C4-2B (cell line): Measurements from ENCODE around the gene HSF2BP.
"Not testable (repeated sequence)": the region's sequence is repeated elsewhere in the genome, so short reads cannot be mapped to it uniquely, and the experiment has no call there.

Experiments
- H3K27ac ChIP-seq: fragments of 450-650 bp; 2 replicates; pipeline ENCODE4 v1.5.1; 2017
- ZFX ChIP-seq: fragments of 450-650 bp; IDR thresholded peaks from 2 replicates; pipeline ENCODE4 v1.6.1; 2017
- TF ChIP-seq, protein P1 (sequence below): fragments of 450-650 bp; conservative IDR thresholded peaks from 2 replicates; pipeline ENCODE4 v1.5.1; 2017; ENCODE audit warnings: mild to moderate bottlenecking

The HSF2BP gene

DNA sequence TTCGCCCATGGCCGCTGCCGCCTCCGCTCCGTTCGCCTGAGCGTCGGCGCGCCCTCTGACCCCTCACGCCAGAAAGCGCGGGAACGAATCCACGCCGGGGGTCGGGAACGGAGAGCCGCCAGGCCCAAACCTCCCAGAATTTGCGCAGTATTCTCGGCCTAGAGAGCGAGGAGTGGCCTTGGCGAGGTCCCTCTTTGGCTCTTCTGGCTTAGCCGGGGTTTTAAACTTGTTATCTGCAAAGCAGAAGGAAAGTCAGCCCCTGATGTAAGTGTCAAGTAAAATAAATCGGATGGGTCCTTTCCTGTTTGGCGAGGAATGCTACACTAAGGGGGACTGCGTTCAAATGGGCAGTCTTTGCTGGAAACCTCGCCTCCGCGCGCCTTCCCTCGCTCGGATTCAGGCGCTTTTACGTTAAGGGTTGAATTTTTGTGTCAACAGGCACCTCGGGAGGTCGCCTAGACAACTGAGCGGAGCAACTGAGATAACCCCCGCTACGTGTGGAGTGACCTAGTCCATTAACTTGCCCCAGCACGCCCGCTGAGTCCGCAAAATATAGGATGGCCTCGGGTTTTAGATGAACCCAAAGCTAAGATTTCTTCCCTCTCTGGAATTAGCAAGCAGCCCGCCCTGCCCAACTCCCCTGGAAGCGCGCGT, 1.1 kb downstream of the HSF2BP start:
- no peak for TF ChIP-seq ZFX
- H3K27ac ChIP-seq, result peak overlapping the region; percentile 86

DNA sequence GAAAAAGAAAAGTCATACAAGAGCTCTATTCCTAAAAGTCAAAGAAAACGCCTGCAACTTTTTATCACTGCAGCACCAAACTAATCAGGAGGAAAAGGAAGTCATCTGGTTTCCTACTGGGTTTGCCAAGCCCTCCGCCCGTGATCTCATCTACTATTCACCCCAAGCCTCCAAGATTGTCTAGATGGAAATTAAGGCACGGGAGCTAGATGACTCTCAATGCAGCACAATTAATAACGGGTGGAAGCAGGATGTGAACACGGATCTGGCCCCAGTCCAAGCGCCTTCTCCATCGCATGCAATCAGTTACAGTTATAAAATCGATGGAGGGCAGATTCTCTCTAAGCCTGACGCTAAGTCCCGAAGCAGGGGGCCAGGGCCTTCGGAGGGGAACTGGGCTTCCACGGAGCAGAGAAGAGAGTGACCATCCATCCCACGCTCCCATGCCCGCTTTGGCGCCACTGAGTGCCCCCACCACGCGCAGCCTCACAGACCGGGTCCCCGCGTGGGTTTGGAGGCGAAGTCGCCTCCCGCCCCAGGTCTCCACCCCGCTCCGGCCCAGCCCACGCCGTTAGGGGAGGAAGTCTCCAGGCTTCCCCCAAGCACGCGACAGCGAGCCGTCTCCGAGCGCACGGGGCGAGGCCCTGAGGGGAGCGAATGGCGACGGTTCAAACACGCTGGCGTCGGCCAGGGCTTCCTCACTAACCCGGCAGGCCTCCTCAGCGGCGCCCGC, 1.8 kb downstream of the HSF2BP start:
- H3K27ac ChIP-seq, result no peak overlapping the region
- TF ChIP-seq, protein P1, sequence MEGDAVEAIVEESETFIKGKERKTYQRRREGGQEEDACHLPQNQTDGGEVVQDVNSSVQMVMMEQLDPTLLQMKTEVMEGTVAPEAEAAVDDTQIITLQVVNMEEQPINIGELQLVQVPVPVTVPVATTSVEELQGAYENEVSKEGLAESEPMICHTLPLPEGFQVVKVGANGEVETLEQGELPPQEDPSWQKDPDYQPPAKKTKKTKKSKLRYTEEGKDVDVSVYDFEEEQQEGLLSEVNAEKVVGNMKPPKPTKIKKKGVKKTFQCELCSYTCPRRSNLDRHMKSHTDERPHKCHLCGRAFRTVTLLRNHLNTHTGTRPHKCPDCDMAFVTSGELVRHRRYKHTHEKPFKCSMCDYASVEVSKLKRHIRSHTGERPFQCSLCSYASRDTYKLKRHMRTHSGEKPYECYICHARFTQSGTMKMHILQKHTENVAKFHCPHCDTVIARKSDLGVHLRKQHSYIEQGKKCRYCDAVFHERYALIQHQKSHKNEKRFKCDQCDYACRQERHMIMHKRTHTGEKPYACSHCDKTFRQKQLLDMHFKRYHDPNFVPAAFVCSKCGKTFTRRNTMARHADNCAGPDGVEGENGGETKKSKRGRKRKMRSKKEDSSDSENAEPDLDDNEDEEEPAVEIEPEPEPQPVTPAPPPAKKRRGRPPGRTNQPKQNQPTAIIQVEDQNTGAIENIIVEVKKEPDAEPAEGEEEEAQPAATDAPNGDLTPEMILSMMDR, result no peak
- TF ChIP-seq ZFX, result no peak

DNA sequence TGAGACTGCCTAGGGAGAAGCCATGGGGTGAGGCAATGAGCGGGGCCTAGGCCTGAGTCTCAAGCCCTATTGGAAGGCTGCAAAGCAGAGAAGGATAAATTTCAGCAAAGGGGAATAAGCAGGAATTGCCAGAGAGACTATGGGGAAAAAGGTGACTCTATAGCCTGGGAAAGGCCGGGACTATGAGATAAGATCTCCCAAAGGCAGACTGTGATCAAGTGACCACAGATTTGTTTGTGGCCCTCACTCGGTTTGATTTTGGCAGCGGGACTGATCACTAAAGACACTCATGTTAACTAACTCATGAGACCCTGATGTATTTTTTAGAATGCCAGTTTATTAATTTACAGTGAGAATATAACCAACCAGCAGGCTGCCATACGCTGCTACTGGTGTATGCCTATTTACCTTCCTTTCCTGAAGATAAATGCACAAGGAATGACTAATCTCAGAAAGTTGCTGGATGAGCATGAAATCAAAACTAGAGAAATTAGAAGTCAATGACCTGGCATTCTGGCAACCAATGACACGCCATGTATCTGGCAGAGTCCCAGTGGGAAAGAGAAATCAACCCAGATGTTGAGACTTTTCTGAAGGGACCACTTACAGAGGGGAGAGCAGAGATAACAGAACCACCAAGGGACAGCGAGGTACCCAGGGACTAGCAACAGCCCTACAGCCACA, 4.3 kb downstream of the HSF2BP start:
- no peak for TF ChIP-seq ZFX
- H3K27ac ChIP-seq, result no peak overlapping the region

DNA sequence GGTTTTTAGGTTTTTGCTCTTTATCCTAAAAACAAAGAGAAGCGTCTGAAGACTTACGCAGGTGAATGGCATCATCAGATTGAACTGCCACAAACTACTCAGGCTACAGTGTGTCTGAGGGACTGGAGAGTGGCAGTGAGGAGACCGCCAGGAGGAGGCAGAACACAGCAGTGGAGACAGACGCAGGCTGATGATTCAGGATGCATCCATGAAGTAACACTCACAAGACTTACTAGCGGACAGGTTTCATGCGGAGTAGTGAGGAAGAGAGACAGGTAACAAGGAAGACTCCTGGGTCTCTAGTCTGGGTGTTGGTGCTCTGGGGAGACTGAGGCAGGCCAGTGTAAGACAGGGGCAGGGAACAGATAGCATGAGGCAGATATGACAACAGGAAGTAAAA, 5.7 kb downstream of the HSF2BP start:
- no peak overlapping the region for H3K27ac ChIP-seq
- TF ChIP-seq ZFX, result no peak
- TF ChIP-seq, protein P1, result no peak

DNA sequence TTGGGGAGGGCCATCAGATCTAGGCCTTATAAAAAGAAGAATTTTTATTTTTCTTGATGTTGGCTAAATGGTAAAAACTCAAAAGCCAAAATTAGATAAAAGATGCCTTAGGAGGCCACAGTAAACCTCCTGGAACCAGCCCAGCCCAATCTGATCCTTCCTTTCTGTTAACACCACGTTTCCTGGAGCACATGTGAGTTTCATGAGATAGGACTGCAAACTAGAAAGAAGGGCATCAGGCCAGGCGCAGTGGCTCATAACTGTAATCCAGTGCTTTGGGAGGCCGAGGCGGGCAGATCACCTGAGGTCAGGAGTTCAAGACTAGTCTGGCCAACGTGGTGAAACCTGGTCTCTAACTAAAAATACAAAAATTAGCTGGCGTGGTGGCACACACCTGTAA, 6.7 kb downstream of the HSF2BP start:
- no peak overlapping the region for H3K27ac ChIP-seq
- TF ChIP-seq, protein P1, result no peak
- no peak for TF ChIP-seq ZFX

DNA sequence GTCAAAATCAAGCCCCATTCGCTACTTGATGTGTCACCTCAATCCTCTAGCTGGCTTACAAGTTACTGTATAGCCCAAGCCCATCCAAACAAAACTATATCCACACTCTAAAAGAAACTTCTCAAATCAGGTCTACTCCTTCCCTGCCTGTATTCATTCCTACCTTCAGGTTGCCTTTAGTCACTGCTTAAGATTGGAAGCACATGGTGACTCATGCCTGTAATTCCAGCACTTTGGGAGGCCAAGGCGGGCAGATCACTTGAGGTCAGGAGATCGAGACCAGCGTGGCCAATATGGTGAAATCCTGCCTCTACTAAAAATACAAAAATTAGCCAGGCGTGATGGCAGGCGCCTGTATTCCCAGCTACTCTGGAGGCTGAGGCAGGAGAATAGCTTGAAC, 7.4 kb downstream of the HSF2BP start:
- H3K27ac ChIP-seq, result not testable (repeated sequence)

DNA sequence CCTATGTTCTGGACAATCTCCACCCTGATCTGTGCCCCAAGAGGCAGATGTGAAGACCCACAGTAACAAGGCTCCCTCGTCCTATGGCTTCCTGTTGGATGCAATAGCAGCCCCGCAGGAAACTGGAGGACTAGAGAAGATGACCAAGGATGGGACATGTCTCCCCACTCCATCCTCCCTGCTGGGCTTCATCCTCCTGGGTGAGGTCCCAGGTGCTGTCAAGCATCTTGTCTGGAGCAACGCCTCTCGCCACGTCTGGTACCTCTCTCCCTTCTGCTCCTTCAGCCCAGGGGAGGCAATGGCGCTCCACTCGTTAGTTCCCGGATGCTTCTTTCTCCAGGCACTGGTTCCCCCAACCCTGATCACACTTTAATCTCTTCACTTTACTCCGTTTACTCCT, 11.1 kb downstream of the HSF2BP start:
- no peak for TF ChIP-seq ZFX
- no peak overlapping the region for H3K27ac ChIP-seq

DNA sequence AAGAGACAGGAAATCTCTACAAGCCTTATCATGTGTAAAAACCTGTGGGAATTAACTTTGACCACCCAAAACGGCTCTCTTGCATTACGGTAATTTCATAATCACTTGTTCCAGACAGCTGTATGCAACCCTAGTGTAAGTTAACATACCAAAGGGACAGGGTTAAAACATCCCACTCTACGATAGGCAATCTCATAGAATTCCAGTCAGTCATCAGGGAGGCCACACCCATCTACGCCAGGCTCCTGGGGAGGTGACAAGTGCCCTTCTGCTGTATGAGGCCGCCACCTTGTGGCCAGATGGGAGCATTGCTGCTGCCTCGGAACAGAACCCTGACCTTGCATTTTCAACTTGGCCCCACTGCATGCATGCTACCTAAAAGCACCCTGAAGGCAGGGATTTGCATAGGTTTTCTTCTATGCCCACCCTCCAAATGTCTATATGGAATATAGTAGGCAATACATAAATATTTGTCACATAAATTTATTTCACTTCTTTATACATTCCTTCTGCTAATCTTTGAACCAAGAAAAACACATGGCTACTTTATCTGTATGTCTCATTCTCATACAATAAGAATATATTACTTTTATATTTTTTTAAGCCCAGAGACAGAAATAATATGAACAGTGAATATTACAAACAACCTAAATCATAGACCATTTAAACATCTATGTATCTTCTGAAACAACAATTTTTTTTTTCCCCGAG, 12.6 kb downstream of the HSF2BP start:
- TF ChIP-seq ZFX, result no peak
- TF ChIP-seq, protein P1, result peak; percentile 95
- H3K27ac ChIP-seq, result no peak overlapping the region

DNA sequence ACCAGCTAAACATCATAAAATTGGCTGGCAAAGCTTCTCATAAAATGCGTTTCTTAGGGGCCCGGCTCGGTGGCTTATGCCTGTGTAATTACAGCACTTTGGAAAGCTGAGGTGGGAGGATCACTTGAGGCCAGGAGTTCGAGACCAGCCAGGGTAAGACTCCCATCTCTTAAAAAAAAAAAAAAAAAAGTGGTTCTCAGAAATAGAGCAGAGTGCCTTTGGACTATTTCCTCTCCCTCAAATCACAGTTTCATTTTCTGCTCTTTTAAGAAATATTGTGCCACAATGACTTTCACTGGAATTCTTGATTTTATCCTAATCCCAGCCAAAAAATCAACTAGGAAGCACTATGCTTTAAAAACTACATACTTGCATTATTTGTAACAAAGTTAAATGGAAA, 13.3 kb downstream of the HSF2BP start:
- TF ChIP-seq, protein P1, result no peak
- no peak for TF ChIP-seq ZFX
- H3K27ac ChIP-seq, result no peak overlapping the region
